C4-2B (cell line): ENCODE measurements around the gene RNF212B.
A peak's percentile ranks its signal among the peaks of the same experiment; 100 is the strongest.

Source experiments
- ZFX ChIP-seq: fragments of 450-650 bp; IDR thresholded peaks from 2 replicates; pipeline ENCODE4 v1.6.1; 2017
- TF ChIP-seq, protein P1 (sequence below): fragments of 450-650 bp; conservative IDR thresholded peaks from 2 replicates; pipeline ENCODE4 v1.5.1; 2017; ENCODE audit warnings: mild to moderate bottlenecking

DNA sequence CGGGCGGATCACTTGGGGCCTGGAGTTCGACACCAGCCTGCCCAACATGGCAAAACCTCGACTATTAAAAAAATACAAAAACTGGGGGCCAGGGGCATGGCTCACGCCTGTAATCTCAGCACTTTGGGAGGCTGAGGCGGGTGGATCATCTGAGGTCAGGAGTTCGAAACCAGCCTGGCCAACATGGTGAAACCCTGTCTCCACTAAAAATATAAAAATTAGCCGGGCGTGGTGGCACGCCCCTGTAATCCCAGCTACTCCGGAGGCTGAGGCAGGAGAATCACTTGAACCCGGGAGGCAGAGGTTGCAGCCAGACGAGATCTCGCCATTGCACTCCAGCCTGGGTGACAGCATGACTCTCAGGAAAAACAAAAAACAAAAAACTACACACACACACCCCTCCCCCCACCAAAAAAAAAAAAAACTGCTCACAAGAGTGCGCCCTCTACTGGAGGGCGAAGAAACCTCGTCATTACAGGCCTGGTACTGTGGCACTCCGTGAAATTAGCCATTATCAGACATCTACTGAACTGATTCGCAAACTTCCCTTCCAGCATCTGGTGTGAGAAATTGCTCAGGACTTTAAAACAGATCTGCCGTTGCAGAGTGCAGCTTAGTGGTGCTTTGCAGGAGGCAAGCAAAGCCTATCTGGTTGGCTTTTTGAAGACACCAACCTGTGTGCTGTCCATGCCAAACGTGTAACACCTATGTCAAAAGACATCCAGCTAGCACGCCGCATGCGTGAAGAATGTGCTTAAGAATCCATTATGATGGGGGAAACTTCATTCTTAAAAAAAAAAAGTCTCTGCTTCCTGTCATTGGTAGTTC lies 57.2 kb downstream of the RNF212B start:
- TF ChIP-seq, protein P1, sequence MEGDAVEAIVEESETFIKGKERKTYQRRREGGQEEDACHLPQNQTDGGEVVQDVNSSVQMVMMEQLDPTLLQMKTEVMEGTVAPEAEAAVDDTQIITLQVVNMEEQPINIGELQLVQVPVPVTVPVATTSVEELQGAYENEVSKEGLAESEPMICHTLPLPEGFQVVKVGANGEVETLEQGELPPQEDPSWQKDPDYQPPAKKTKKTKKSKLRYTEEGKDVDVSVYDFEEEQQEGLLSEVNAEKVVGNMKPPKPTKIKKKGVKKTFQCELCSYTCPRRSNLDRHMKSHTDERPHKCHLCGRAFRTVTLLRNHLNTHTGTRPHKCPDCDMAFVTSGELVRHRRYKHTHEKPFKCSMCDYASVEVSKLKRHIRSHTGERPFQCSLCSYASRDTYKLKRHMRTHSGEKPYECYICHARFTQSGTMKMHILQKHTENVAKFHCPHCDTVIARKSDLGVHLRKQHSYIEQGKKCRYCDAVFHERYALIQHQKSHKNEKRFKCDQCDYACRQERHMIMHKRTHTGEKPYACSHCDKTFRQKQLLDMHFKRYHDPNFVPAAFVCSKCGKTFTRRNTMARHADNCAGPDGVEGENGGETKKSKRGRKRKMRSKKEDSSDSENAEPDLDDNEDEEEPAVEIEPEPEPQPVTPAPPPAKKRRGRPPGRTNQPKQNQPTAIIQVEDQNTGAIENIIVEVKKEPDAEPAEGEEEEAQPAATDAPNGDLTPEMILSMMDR: peak; percentile 91
- no peak for TF ChIP-seq ZFX
